ENCODE data around the gene ZNF207. TPM values are rescaled to one million over a fixed set of nuclear protein-coding genes. Genes with fewer than 3 reads are reported as not detected.
"Not testable (repeated sequence)": the region's sequence is repeated elsewhere in the genome, so short reads cannot be mapped to it uniquely, and the experiment has no call there.

ZNF207 gene
- total RNA-seq, 4 donors from 2014 or later, result 101 to 181 (median 137) TPM

- Histone ChIP-seq H3K9me3 (no peaks in the 10 kb centered on the region), H3K36me3 (no peaks in the 10 kb centered on the region), H3K4me1 (peaks cover 0 to 3% (median 0%) of the 10 kb centered on the region in 3 donors), H3K27me3 (no peaks in the 10 kb centered on the region), H3K27ac (no peak overlapping the region), H3K4me3 (no peak overlapping the region)
- TF ChIP-seq POLR2A (IDR thresholded peaks at IDR 0.05) (no peak), CTCF (IDR thresholded peaks at IDR 0.05) (no peak)
- DNase-seq, result no peak
- intact Hi-C loops (cut with DNase I), result no loop called here
Measured at GRCh38 chr17:32398946-32399345, 49.0 kb downstream of the ZNF207 start.

GRCh38 chr17:32410085-32410484 lies 60.1 kb downstream of the ZNF207 start:
- H3K27me3 ChIP-seq; H3K27ac ChIP-seq; H3K9me3 ChIP-seq; intact Hi-C loops (cut with DNase I); DNase-seq; H3K4me1 ChIP-seq; H3K4me3 ChIP-seq: not testable (repeated sequence)
- H3K36me3 ChIP-seq, result peaks cover 0 to 25% (median 0%) of the 10 kb centered on the region in 3 donors
- WGBS, 2 donors, result 97 to 99% methylated on average over 2 to 3 of the region's 3 CpGs

- intact Hi-C loops (cut with DNase I), result no loop called here
- no peak for TF ChIP-seq POLR2A (IDR thresholded peaks at IDR 0.05)
- no peak for TF ChIP-seq CTCF (IDR thresholded peaks at IDR 0.05)
- no peak for DNase-seq
- Histone ChIP-seq H3K27ac (no peak overlapping the region), H3K4me3 (no peak overlapping the region), H3K4me1 (no peaks in the 10 kb centered on the region), H3K27me3 (no peaks in the 10 kb centered on the region), H3K36me3 (no peaks in the 10 kb centered on the region), H3K9me3 (no peaks in the 10 kb centered on the region)
- 72 to 78% methylated on average over 4 of the region's 4 CpGs for WGBS, 2 donors
Measured at GRCh38 chr17:32426894-32427293, 76.9 kb downstream of the ZNF207 start.

GRCh38 chr17:32429598-32429997 lies 79.6 kb downstream of the ZNF207 start:
- no peaks in the 10 kb centered on the region for H3K27me3 ChIP-seq
- no peak for DNase-seq
- no peak for TF ChIP-seq POLR2A (IDR thresholded peaks at IDR 0.05)
- no peak for TF ChIP-seq CTCF (IDR thresholded peaks at IDR 0.05)
- no peaks in the 10 kb centered on the region for H3K9me3 ChIP-seq
- H3K27ac ChIP-seq, result no peak overlapping the region
- H3K4me3 ChIP-seq, result no peak overlapping the region
- 94% methylated on average over 2 of the region's 2 CpGs for WGBS, 2 donors
- no peaks in the 10 kb centered on the region for H3K36me3 ChIP-seq
- no peaks in the 10 kb centered on the region for H3K4me1 ChIP-seq
- intact Hi-C loops (cut with DNase I), result no loop called here

Small RNA genes lying within 50 kb of the gene (small RNA-seq; reads per million reads assigned to genes)
- 0 reads per million in 4 donors for gene AC005899.6

Other genes with a start within 250 kb of the ZNF207 start
- 10 to 100 TPM; 17.3 to 34.9 (median 21.9) TPM for gene RHOT1, start 207.7 kb upstream of the ZNF207 start, total RNA-seq
- gene RHBDL3, start 84.3 kb upstream of the ZNF207 start, total RNA-seq, result 1 to 10 TPM in 1 of 4 donors, under 1 TPM in 2, not detected in 1; 0.09 to 1.1 (median 0.76) TPM
- gene C17orf75, start 8.0 kb upstream of the ZNF207 start, total RNA-seq, result 10 to 100 TPM in 1 of 4 donors, 1 to 10 TPM in 3; 3.6 to 14.7 (median 9.1) TPM
- 100 to 1,000 TPM in 1 of 4 donors, 10 to 100 TPM in 3; 53.5 to 148 (median 70.3) TPM for gene PSMD11, start 94.4 kb downstream of the ZNF207 start, total RNA-seq
- gene CDK5R1, start 136.8 kb downstream of the ZNF207 start, total RNA-seq, result 10 to 100 TPM in 2 of 4 donors, 1 to 10 TPM in 2; 5.7 to 12.1 (median 10.7) TPM

All from esophagus squamous epithelium (tissue), 5 donors.